A549 (cell line): ENCODE measurements around the gene PARP12.

Experiments
- CEBPB ChIP-seq, 2 experiments: fragments of >200 bp in 1 of 2; sonication (Bioruptor Twin) in 1 of 2; formaldehyde crosslinking in 1 of 2; IDR thresholded peaks; 2 replicates each; pipeline ENCODE4 v1.6.1; 2012 to 2016
- EP300 ChIP-seq, 2 experiments: fragments of >200 bp; sonication (Bioruptor Twin); formaldehyde crosslinking; IDR thresholded peaks; 2 replicates in 1 of 2; 3 replicates in 1 of 2; pipeline ENCODE4 v1.6.1; 2016 to 2017
- FOSB ChIP-seq: fragments of 250-450 bp; sonication (Bioruptor Pico); IDR thresholded peaks from 2 replicates; pipeline ENCODE4 v1.5.0; 2020; ENCODE audit warnings: mild to moderate bottlenecking, moderate library complexity
- KDM1A ChIP-seq: fragments of 200-600 bp; sonication (generic); IDR thresholded peaks from 2 replicates; pipeline ENCODE4 v1.6.1; 2016; ENCODE audit warnings: low read depth, mild to moderate bottlenecking
- MAFK ChIP-seq: fragments of 450-650 bp; IDR thresholded peaks from 2 replicates; pipeline ENCODE4 v1.6.1; 2014; ENCODE audit not compliant: partially characterized antibody
- POLR2A ChIP-seq: IDR thresholded peaks from 2 replicates; pipeline ENCODE4 v1.6.1; 2012; ENCODE audit warnings: mild to moderate bottlenecking, low read length
- TF ChIP-seq, protein P1 (sequence below): fragments of >200 bp; sonication (Bioruptor Twin); formaldehyde crosslinking; IDR thresholded peaks from 3 replicates; pipeline ENCODE4 v1.5.1; 2016
- TF ChIP-seq, protein P2 (sequence below): IDR thresholded peaks from 2 replicates; pipeline ENCODE4 v1.6.1; 2012

DNA sequence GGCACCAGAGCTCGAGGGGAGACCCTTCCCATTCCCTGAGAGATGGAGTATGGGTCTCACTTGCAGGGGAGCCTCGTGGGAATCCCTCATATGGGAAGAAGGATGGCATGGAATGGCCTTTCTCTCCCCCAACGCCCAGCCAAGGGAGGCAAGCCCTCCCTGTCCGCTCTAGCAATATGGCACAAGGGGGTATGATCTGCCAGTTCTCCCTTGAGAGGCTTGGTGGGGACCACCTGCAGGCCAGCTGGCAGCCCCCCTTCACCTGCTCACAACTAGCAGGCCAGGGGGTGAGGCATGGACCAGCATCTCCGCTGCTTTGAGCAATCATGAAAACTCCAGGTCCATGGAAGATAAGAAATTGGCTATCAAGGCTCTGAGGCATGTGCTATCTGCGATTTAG, 70.8 kb downstream of the PARP12 start:
- TF ChIP-seq, protein P1, sequence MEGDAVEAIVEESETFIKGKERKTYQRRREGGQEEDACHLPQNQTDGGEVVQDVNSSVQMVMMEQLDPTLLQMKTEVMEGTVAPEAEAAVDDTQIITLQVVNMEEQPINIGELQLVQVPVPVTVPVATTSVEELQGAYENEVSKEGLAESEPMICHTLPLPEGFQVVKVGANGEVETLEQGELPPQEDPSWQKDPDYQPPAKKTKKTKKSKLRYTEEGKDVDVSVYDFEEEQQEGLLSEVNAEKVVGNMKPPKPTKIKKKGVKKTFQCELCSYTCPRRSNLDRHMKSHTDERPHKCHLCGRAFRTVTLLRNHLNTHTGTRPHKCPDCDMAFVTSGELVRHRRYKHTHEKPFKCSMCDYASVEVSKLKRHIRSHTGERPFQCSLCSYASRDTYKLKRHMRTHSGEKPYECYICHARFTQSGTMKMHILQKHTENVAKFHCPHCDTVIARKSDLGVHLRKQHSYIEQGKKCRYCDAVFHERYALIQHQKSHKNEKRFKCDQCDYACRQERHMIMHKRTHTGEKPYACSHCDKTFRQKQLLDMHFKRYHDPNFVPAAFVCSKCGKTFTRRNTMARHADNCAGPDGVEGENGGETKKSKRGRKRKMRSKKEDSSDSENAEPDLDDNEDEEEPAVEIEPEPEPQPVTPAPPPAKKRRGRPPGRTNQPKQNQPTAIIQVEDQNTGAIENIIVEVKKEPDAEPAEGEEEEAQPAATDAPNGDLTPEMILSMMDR = no peak
- TF ChIP-seq MAFK = no peak
- no peak for TF ChIP-seq CEBPB (IDR thresholded peaks at IDR 0.05)
- TF ChIP-seq, protein P2, sequence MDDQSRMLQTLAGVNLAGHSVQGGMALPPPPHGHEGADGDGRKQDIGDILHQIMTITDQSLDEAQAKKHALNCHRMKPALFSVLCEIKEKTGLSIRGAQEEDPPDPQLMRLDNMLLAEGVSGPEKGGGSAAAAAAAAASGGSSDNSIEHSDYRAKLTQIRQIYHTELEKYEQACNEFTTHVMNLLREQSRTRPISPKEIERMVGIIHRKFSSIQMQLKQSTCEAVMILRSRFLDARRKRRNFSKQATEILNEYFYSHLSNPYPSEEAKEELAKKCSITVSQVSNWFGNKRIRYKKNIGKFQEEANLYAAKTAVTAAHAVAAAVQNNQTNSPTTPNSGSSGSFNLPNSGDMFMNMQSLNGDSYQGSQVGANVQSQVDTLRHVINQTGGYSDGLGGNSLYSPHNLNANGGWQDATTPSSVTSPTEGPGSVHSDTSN = no peak
- TF ChIP-seq KDM1A = no peak
- TF ChIP-seq POLR2A = no peak
- TF ChIP-seq FOSB = no peak
- no peak for TF ChIP-seq EP300 (IDR thresholded peaks at IDR 0.05)
